GM06990 (cell line): Measurements from ENCODE around the gene L3MBTL4.
"Not testable (repeated sequence)": the region's sequence is repeated elsewhere in the genome, so short reads cannot be mapped to it uniquely, and the experiment has no call there.

Source experiments
- DNase-seq: peaks from one replicate; pipeline ENCODE4 v3.0.0-alpha.2; 2011; ENCODE audit not compliant: insufficient read length; ENCODE audit errors: extremely low read depth
- H3K27me3 ChIP-seq: replicated peaks from 2 replicates; pipeline ENCODE4 v1.6.0; 2011; ENCODE audit warnings: low read length; ENCODE audit not compliant: control insufficient read depth, insufficient read depth
- H3K36me3 ChIP-seq: 2 replicates; pipeline ENCODE4 v1.5.1; 2011; ENCODE audit warnings: low read length; ENCODE audit not compliant: control insufficient read depth, insufficient read depth
- H3K4me3 ChIP-seq: replicated peaks from 2 replicates; pipeline ENCODE4 v1.5.1; 2011; ENCODE audit warnings: low read depth, mild to moderate bottlenecking, control low read depth, low read length
- CTCF ChIP-seq: IDR thresholded peaks from 2 replicates; pipeline ENCODE4 v1.5.1; 2011; ENCODE audit warnings: low read length, control low read depth, mild to moderate bottlenecking, inconsistent platforms; ENCODE audit not compliant: insufficient read depth, poor library complexity, severe bottlenecking

Gene L3MBTL4

GRCh38 chr18:6396847-6397246, 17.9 kb downstream of the L3MBTL4 start:
- H3K36me3 ChIP-seq, result no peaks in the 10 kb centered on the region
- no peak for TF ChIP-seq CTCF
- no peak for DNase-seq
- H3K27me3 ChIP-seq, result no peaks in the 10 kb centered on the region
- no peak overlapping the region for H3K4me3 ChIP-seq

GRCh38 chr18:6396276-6396675, 18.4 kb downstream of the L3MBTL4 start:
- no peak for TF ChIP-seq CTCF
- H3K4me3 ChIP-seq, result no peak overlapping the region
- no peaks in the 10 kb centered on the region for H3K36me3 ChIP-seq
- no peaks in the 10 kb centered on the region for H3K27me3 ChIP-seq
- DNase-seq, result no peak

- H3K4me3 ChIP-seq, result no peak overlapping the region
- no peaks in the 10 kb centered on the region for H3K36me3 ChIP-seq
- no peaks in the 10 kb centered on the region for H3K27me3 ChIP-seq
- TF ChIP-seq CTCF, result no peak
- no peak for DNase-seq
Observed at GRCh38 chr18:6389005-6389404, 25.7 kb downstream of the L3MBTL4 start.

GRCh38 chr18:6382963-6383362, 31.7 kb downstream of the L3MBTL4 start:
- no peaks in the 10 kb centered on the region for H3K36me3 ChIP-seq
- no peak overlapping the region for H3K4me3 ChIP-seq
- TF ChIP-seq CTCF, result no peak
- no peak for DNase-seq
- no peaks in the 10 kb centered on the region for H3K27me3 ChIP-seq

GRCh38 chr18:6377473-6377872, 37.2 kb downstream of the L3MBTL4 start:
- not testable (repeated sequence) for H3K36me3 ChIP-seq

GRCh38 chr18:6376433-6377229, 38.1 kb downstream of the L3MBTL4 start:
- Histone ChIP-seq H3K27me3 (no peaks in the 10 kb centered on the region), H3K4me3 (no peak overlapping the region), H3K36me3 (no peaks in the 10 kb centered on the region)
- no peak for DNase-seq
- TF ChIP-seq CTCF, result no peak

More at GRCh38 chr18:6377473-6377872, 37.2 kb downstream of the L3MBTL4 start:
- DNase-seq, H3K4me3 ChIP-seq, H3K27me3 ChIP-seq: not testable (repeated sequence)
